PC-3 (cell line): ENCODE measurements around the gene PPP1R12A. TPM values are rescaled to one million over a fixed set of nuclear protein-coding genes. Genes with fewer than 3 reads are reported as not detected.

Experiments used
- ATAC-seq: fragments of 200-7000 bp; cut with Tn5 transposase; 2 replicates; pipeline ENCODE4 v1.9.1; 2020; ENCODE audit warnings: mild to moderate bottlenecking, moderate library complexity
- BruUV-seq: library from RNA; stranded (reverse); fragments of 400-500 nt; replicated peaks from 2 replicates; lab custom pipeline; 2021; lab: Mats Ljungman, UMichigan
- CTCF ChIA-PET: fragments of 300-600 bp; sonication (Branson Sonifier 250); formaldehyde crosslinking; loops from one replicate; lab custom pipeline; 2022; ENCODE audit warnings: antibody characterized with exemption; lab: Charles Lee
- POLR2A ChIA-PET: fragments of 300-600 bp; sonication (Branson Sonifier 250); formaldehyde crosslinking; loops from one replicate; lab custom pipeline; 2022; ENCODE audit warnings: antibody characterized with exemption; ENCODE audit not compliant: unreplicated experiment; lab: Charles Lee
- DNase-seq: peaks from one replicate; pipeline ENCODE4 v3.0.0-alpha.2; 2015
- H2AFZ ChIP-seq: fragments of 300-600 bp; sonication (generic); 2 replicates; pipeline ENCODE4 v1.6.0; 2016; ENCODE audit warnings: antibody characterized with exemption, low read length
- H3F3A ChIP-seq: fragments of 300-600 bp; sonication (generic); one replicate; pipeline ENCODE4 v1.6.0; 2017; ENCODE audit warnings: antibody characterized with exemption, low read length, control low read depth, mild to moderate bottlenecking; ENCODE audit not compliant: unreplicated experiment
- H3K27ac ChIP-seq: fragments of 300-600 bp; sonication (generic); 2 replicates; pipeline ENCODE4 v1.5.1; 2016; ENCODE audit warnings: mild to moderate bottlenecking, low read length
- H3K27me3 ChIP-seq: fragments of 300-600 bp; sonication (generic); 2 replicates; pipeline ENCODE4 v1.6.1; 2016; ENCODE audit warnings: low read length, mixed read lengths
- H3K36me3 ChIP-seq: fragments of 300-600 bp; sonication (generic); 2 replicates; pipeline ENCODE4 v1.6.1; 2016; ENCODE audit warnings: low read depth, mixed run types, low read length, mixed read lengths
- H3K4me1 ChIP-seq: fragments of 300-600 bp; sonication (generic); 2 replicates; pipeline ENCODE4 v1.5.1; 2016; ENCODE audit warnings: low read length; ENCODE audit not compliant: insufficient read depth
- H3K4me2 ChIP-seq: fragments of 300-600 bp; sonication (generic); 2 replicates; pipeline ENCODE4 v1.6.0; 2016; ENCODE audit warnings: low read length
- H3K4me3 ChIP-seq: fragments of 300-600 bp; sonication (generic); 2 replicates; pipeline ENCODE4 v1.5.1; 2016; ENCODE audit warnings: mild to moderate bottlenecking, low read length, mixed read lengths
- H3K79me2 ChIP-seq: fragments of 300-600 bp; sonication (generic); 2 replicates; pipeline ENCODE4 v1.6.1; 2017; ENCODE audit warnings: low read length, mixed read lengths
- H3K9ac ChIP-seq: fragments of 300-600 bp; sonication (generic); 2 replicates; pipeline ENCODE4 v1.6.0; 2016; ENCODE audit warnings: mild to moderate bottlenecking, low read length
- H3K9me2 ChIP-seq: fragments of 300-600 bp; sonication (generic); replicated peaks from 2 replicates; pipeline ENCODE4 v1.6.1; 2016; ENCODE audit warnings: mixed run types, low read length, mixed read lengths
- H3K9me3 ChIP-seq: fragments of 300-600 bp; sonication (generic); 2 replicates; pipeline ENCODE4 v1.6.1; 2016; ENCODE audit warnings: low read length, mixed read lengths
- H4K20me1 ChIP-seq: fragments of 300-600 bp; sonication (generic); 2 replicates; pipeline ENCODE4 v1.6.1; 2016; ENCODE audit warnings: low read length, mixed read lengths
- CTCF ChIP-seq: fragments of 300-600 bp; sonication (generic); conservative IDR thresholded peaks from 2 replicates; pipeline ENCODE4 v1.5.1; 2017; ENCODE audit warnings: antibody characterized with exemption, low read depth, mild to moderate bottlenecking, low read length
- EZH2 ChIP-seq: fragments of 300-600 bp; sonication (generic); IDR thresholded peaks from one replicate; pipeline ENCODE4 v1.6.1; 2017; ENCODE audit warnings: antibody characterized with exemption, mild to moderate bottlenecking, low read length; ENCODE audit not compliant: unreplicated experiment
- EZH2phosphoT487 ChIP-seq: fragments of 300-600 bp; sonication (generic); IDR thresholded peaks from 2 replicates; pipeline ENCODE4 v1.6.1; 2018; ENCODE audit warnings: mild to moderate bottlenecking, antibody characterized with exemption, low read length, borderline replicate concordance
- intact Hi-C: fragments of 100-400 bp; cut with micrococcal nuclease; formaldehyde crosslinking; loops from 2 replicates; pipeline ENCODE4 v1.9.0; 2023
- total RNA-seq: library from RNA; depleted of rRNA; stranded (reverse); fragments of >200 nt; gene quantifications from 2 replicates; pipeline ENCODE4 v1.2.3, GENCODE V29; 2014

PPP1R12A gene
- total RNA-seq, 1 experiment from 2014 or later: 43.2 TPM

- H2AFZ ChIP-seq: no peak overlapping the region
- TF ChIP-seq EZH2phosphoT487 (no peak), CTCF (no peak), EZH2 (no peak)
- no peak overlapping the region for H3K9ac ChIP-seq
- H3K4me1 ChIP-seq: peaks cover 6% of the 10 kb centered on the region; the same call in 1 of the 2 replicates
- no peak overlapping the region for H3K4me3 ChIP-seq
- intact Hi-C loops: no loop called here
- H3K9me3 ChIP-seq: no peaks in the 10 kb centered on the region
- no peak overlapping the region for H3K4me2 ChIP-seq
- peaks cover 6% of the 10 kb centered on the region for H3F3A ChIP-seq
- DNase-seq: no peak
- H3K79me2 ChIP-seq: peaks cover 94% of the 10 kb centered on the region
- ATAC-seq: no peak
- ChIA-PET POLR2A (no interaction called here), CTCF (no interaction called here)
- H3K27ac ChIP-seq: no peak overlapping the region
- H3K27me3 ChIP-seq: no peaks in the 10 kb centered on the region
- H4K20me1 ChIP-seq: 0 out of 2 replicates have a peak, but pooled peaks cover 10% of the 10 kb centered on the region
- no TSS peak for BruUV-seq
- H3K9me2 ChIP-seq: no peaks in the 10 kb centered on the region
- no peaks in the 10 kb centered on the region for H3K36me3 ChIP-seq
These were observed 43.3 kb downstream of the PPP1R12A start for GRCh38 chr12:79891506-79892162.

GRCh38 chr12:79887890-79888289, 47.0 kb downstream of the PPP1R12A start:
- no peak overlapping the region for H3K27ac ChIP-seq

More at GRCh38 chr12:79887890-79888289, 47.0 kb downstream of the PPP1R12A start:
- TF ChIP-seq CTCF (no peak), EZH2phosphoT487 (no peak), EZH2 (no peak)
- no peaks in the 10 kb centered on the region for H3K9me2 ChIP-seq
- H3K9me3 ChIP-seq: no peaks in the 10 kb centered on the region
- no peak overlapping the region for H3K4me3 ChIP-seq
- H3K79me2 ChIP-seq: peaks cover 94% of the 10 kb centered on the region
- ChIA-PET CTCF (no interaction called here), POLR2A (no interaction called here)
- H3K36me3 ChIP-seq: no peaks in the 10 kb centered on the region
- H3K27me3 ChIP-seq: no peaks in the 10 kb centered on the region
- peaks cover 6% of the 10 kb centered on the region for H3F3A ChIP-seq
- H3K4me1 ChIP-seq: peaks cover 11% of the 10 kb centered on the region
- H3K9ac ChIP-seq: no peak overlapping the region
- no TSS peak for BruUV-seq
- DNase-seq (no peak), ATAC-seq (no peak)
- no peak overlapping the region for H2AFZ ChIP-seq
- H3K4me2 ChIP-seq: no peak overlapping the region
- intact Hi-C loops: loop anchor here (1.0 to 10.0 kb wide), 5 partner anchors 47 to 379 kb away; partner anchors contain the start of gene PPP1R12A
- H4K20me1 ChIP-seq: 0 out of 2 replicates have a peak, but pooled peaks cover 14% of the 10 kb centered on the region
